Lower leg skin (tissue), 3 donors: Measurements from ENCODE around the gene ANKRD36.
"Not testable (repeated sequence)": the region's sequence is repeated elsewhere in the genome, so short reads cannot be mapped to it uniquely, and the experiment has no call there.

Experiments used
- POLR2A ChIP-seq, 2 donors: fragments of 450-650 bp; IDR thresholded peaks; one replicate each; pipeline ENCODE4 v1.6.1; 2016 to 2017; ENCODE audit warnings: antibody characterized with exemption in 2 of 2, mild to moderate bottlenecking in 1 of 2, moderate library complexity in 1 of 2
- TF ChIP-seq, protein P1 (sequence below), 3 donors: fragments of 450-650 bp; IDR thresholded peaks; one replicate each; pipeline ENCODE4 v1.5.1; 2016; ENCODE audit warnings: antibody characterized with exemption in 3 of 3, mild to moderate bottlenecking in 3 of 3, moderate library complexity in 2 of 3

GRCh38 chr2:97293687-97294086 is 180.7 kb downstream of the ANKRD36 start:
- TF ChIP-seq, protein P1, sequence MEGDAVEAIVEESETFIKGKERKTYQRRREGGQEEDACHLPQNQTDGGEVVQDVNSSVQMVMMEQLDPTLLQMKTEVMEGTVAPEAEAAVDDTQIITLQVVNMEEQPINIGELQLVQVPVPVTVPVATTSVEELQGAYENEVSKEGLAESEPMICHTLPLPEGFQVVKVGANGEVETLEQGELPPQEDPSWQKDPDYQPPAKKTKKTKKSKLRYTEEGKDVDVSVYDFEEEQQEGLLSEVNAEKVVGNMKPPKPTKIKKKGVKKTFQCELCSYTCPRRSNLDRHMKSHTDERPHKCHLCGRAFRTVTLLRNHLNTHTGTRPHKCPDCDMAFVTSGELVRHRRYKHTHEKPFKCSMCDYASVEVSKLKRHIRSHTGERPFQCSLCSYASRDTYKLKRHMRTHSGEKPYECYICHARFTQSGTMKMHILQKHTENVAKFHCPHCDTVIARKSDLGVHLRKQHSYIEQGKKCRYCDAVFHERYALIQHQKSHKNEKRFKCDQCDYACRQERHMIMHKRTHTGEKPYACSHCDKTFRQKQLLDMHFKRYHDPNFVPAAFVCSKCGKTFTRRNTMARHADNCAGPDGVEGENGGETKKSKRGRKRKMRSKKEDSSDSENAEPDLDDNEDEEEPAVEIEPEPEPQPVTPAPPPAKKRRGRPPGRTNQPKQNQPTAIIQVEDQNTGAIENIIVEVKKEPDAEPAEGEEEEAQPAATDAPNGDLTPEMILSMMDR (IDR thresholded peaks at IDR 0.05), result not testable (repeated sequence)
- TF ChIP-seq POLR2A (IDR thresholded peaks at IDR 0.05), result not testable (repeated sequence)
